Small intestine (tissue), 7 donors: Measurements from ENCODE around the gene CLEC1A. TPM values are rescaled to one million over a fixed set of nuclear protein-coding genes. Genes with fewer than 3 reads are reported as not detected.

Source experiments
- DNase-seq, 2 donors: peaks; one replicate each; pipeline versions ENCODE4 v3.0.0 to v3.0.0-alpha.2; 2013
- FAIRE-seq: peaks from 2 replicates; lab custom pipeline; 2012; peaks lifted over from hg19 to GRCh38; lab: Jason Lieb, UNC
- H3K27ac ChIP-seq, 3 donors: one replicate each; pipeline ENCODE4 v1.5.1; 2013; ENCODE audit warnings: low read length in 2 of 3, mild to moderate bottlenecking in 2 of 3, control low read depth in 1 of 3, inconsistent platforms in 1 of 3, low read depth in 1 of 3, moderate library complexity in 1 of 3
- H3K27me3 ChIP-seq, 3 donors: one replicate each; pipeline ENCODE4 v1.6.1; 2013; ENCODE audit warnings: low read length in 3 of 3, inconsistent platforms in 1 of 3; ENCODE audit not compliant: control insufficient read depth in 3 of 3, insufficient read depth in 3 of 3
- H3K36me3 ChIP-seq, 3 donors: one replicate each; pipeline ENCODE4 v1.6.1; 2013; ENCODE audit warnings: low read length in 3 of 3, inconsistent platforms in 1 of 3, low read depth in 1 of 3, mild to moderate bottlenecking in 1 of 3, moderate library complexity in 1 of 3; ENCODE audit not compliant: control insufficient read depth in 3 of 3, insufficient read depth in 2 of 3
- H3K4me1 ChIP-seq, 3 donors: one replicate each; pipeline ENCODE4 v1.6.1; 2013; ENCODE audit warnings: low read length in 2 of 3, inconsistent platforms in 1 of 3, low read depth in 1 of 3, mild to moderate bottlenecking in 1 of 3, moderate library complexity in 1 of 3; ENCODE audit not compliant: control insufficient read depth in 3 of 3, insufficient read depth in 2 of 3
- H3K4me3 ChIP-seq, 3 donors: one replicate each; pipeline ENCODE4 v1.5.1; 2013; ENCODE audit warnings: low read length in 3 of 3, control low read depth in 1 of 3, inconsistent platforms in 1 of 3, low read depth in 1 of 3, mild to moderate bottlenecking in 1 of 3, moderate library complexity in 1 of 3
- H3K9me3 ChIP-seq, 2 donors: one replicate each; pipeline ENCODE4 v1.6.1; 2013; ENCODE audit warnings: low read depth in 1 of 2, low read length in 1 of 2; ENCODE audit not compliant: control insufficient read depth in 2 of 2, insufficient read depth in 1 of 2
- WGBS, 3 donors: extraction: QIAGEN DNeasy Blood & Tissue Kit; methylation state at CpG; one replicate each; pipeline ENCODE4 v1.1.7; 2013; 5-methylcytosine and 5-hydroxymethylcytosine counted together
- polyA plus RNA-seq, 4 donors: library from polyadenylated mRNA; stranded (reverse) in 3 of 4; unstranded in 1 of 4; fragments of 200-250 nt in 3 of 4; fragments of 120-200 nt in 1 of 4; gene quantifications; one replicate each; pipeline versions ENCODE4 v1.2.1 to v1.2.3, GENCODE V29; 2013
- donor health status: healthy with polysubstance abuse.
- donor health status: control.
- donor health status: control.
- donor health status: Bipolar disorder and iron deficiency.
- donor health status: healthy.

CLEC1A gene
- polyA plus RNA-seq, 4 donors: 1.6 to 4.9 TPM; not detected in 2

DNA sequence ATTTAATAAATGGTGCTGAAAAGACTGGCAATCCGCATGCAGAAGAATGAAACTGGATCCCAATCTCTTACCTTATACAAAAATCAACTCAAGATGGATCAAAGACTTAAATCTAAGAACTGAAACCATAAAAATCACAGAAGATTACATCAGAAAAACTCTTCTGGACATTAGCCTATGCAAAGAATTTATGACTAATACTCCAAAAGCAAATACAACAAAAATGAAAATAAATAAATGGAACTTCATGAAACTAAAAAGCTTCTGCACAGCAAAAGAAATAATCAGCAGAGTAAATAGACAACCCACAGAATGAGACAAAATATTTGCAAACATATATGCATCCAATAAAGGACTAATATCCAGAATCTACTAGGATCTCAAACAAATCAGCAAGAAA is 14.3 kb upstream of the CLEC1A start:
- H3K27ac ChIP-seq: no peak overlapping the region
- whole genome bisulfite sequencing, 3 donors: 88 to 97% (median 92%) methylated on average over 1 of the region's 1 CpG
- H3K27me3 ChIP-seq: no peaks in the 10 kb centered on the region
- no peaks in the 10 kb centered on the region for H3K36me3 ChIP-seq
- FAIRE-seq: no peak
- no peak for DNase-seq
- H3K9me3 ChIP-seq: peaks cover 0 to 9% of the 10 kb centered on the region in 2 donors
- no peak overlapping the region for H3K4me3 ChIP-seq
- H3K4me1 ChIP-seq: no peaks in the 10 kb centered on the region

DNA sequence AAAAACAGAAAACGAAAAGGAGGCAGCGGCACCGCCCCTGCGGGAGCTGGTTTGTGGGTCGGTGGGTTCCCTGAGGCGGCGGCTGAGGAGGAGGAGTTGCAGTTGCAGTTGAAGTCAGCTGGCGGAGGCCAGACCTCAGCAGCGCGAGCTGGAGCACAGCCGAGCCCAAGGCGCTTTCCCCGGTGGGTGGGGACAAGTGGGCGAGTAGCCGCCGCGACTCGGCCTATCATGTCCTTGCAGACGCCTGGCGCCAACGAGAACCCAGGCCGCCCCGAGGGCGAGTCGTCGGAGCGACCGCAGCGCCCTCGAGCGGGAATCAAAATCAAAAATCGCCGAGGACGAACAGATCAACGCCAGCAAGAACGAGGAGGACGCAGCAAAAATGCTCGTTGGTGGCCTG is 12.7 kb upstream of the CLEC1A start:
- Histone ChIP-seq H3K27me3 (no peaks in the 10 kb centered on the region), H3K4me1 (no peaks in the 10 kb centered on the region), H3K9me3 (peaks cover 0 to 9% of the 10 kb centered on the region in 2 donors), H3K36me3 (no peaks in the 10 kb centered on the region), H3K27ac (no peak overlapping the region), H3K4me3 (no peak overlapping the region)
- WGBS, 3 donors: 91 to 92% (median 91%) methylated on average over 38 of the region's 38 CpGs
- DNase-seq: no peak
- FAIRE-seq: no peak

DNA sequence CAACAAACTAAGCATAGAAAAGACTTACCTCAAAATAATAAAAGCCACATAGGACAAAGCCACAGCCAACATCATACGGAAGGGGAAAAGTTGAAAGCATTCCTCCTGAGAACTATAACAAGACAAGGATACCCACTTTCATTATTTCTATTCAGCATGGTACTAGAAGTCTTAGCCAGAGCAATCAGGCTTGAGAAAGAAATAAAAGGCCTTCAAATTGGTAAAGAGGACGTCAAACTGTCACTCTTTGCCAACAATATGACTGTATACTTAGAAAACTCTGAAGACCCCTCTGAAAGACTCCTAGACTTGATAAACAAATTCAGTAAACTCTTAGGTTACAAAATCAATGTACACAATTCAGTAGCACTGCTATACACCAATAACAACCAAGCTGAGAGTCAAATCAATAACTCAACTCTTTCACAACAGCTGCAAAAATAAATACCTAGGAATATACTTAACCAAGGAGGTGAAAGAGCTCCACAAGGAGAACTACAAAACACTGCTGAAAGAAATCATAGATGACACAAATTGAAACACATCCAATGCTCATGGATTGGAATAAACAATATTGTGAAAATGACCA is 11.6 kb upstream of the CLEC1A start:
- no peak for FAIRE-seq
- Histone ChIP-seq H3K27me3 (no peaks in the 10 kb centered on the region), H3K27ac (no peak overlapping the region), H3K4me1 (no peaks in the 10 kb centered on the region), H3K9me3 (peaks cover 0 to 9% of the 10 kb centered on the region in 2 donors), H3K4me3 (no peak overlapping the region), H3K36me3 (no peaks in the 10 kb centered on the region)
- DNase-seq: no peak
- WGBS, 3 donors: 82 to 88% (median 85%) methylated on average over 2 of the region's 2 CpGs

DNA sequence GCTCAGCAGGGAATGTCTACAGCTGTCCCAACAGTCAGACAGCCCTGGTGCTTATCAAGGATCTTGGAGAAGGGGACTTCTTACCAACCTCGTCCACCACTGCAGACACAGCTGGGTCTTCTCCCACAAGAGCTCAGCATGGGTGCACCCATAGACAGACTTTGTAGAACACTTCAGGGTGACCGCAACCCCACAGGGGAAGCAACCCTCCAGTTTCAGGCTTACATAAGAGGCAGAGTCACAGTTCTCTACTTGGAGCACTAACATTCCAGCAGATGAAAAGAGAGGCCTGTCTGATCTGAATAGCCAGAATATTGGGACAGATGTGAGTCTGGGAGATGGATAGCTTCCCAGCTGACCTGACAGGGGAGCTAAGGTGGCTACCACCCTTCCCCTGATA is 3.5 kb upstream of the CLEC1A start:
- Histone ChIP-seq H3K36me3 (no peaks in the 10 kb centered on the region), H3K4me1 (no peaks in the 10 kb centered on the region), H3K9me3 (no peaks in the 10 kb centered on the region), H3K27ac (no peak overlapping the region), H3K27me3 (no peaks in the 10 kb centered on the region), H3K4me3 (no peak overlapping the region)
- no peak for DNase-seq
- 57 to 73% (median 64%) methylated on average over 2 of the region's 2 CpGs for WGBS, 3 donors
- FAIRE-seq: no peak

DNA sequence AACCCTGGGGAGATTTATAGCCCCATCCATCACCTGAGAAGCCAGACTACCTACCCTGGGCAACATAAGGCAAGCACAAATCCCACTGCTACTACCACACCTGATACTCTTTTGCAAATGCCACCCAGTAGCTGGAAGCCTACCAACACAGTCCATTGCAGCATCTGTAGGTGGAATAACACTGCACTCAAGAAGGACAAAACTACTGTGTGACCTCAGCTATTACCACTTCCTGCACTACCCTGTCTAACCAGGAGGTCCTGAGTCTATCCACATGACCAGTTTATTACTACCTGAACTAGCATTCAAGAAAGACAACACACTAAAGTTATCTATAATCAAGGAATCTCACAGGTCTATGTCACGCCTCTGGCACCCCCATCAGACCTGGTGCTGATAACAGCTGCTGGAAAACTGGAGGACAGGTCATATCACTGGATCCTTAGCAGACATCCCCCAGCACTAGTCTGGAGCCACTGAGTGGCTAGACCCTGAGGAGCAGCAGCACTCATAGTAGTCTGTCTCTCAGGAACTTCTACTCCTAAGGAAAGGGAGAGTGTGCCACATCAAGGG is 2.9 kb upstream of the CLEC1A start:
- FAIRE-seq (no peak), DNase-seq (no peak)
- 60 to 70% (median 64%) methylated on average over 1 of the region's 1 CpG for WGBS, 3 donors
- no peaks in the 10 kb centered on the region for H3K4me1 ChIP-seq
- no peak overlapping the region for H3K4me3 ChIP-seq
- no peaks in the 10 kb centered on the region for H3K27me3 ChIP-seq
- H3K36me3 ChIP-seq: no peaks in the 10 kb centered on the region
- H3K9me3 ChIP-seq: no peaks in the 10 kb centered on the region
- no peak overlapping the region for H3K27ac ChIP-seq

DNA sequence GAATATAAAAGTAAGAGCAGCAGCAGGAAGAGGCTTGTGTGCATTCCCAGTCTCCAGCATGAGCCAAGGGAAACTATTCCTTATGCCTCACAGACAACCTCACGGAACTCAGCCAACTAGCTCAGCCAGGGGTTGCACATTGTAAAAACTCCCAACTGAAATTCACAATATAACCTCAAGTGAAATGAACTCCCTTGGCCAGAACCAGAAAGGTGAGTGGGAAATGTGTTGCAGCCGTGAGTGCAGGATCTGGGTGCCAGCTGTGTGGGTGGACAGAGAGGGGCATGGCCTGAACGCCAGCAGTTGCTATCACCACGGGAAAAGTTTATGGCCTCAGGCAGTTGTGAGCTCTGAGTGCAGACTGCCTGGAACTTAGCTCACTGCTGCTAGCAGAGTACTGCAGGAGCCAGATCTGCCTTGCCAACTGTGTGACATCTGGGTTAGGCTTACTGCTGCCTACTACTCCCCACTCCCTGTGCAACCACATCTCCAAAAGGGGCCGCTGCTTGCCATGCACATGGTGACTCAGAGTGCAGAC is 2.3 kb upstream of the CLEC1A start:
- Histone ChIP-seq H3K27ac (peak overlapping the region in 2 of 3 donors; percentile 6 to 31), H3K27me3 (no peaks in the 10 kb centered on the region), H3K36me3 (no peaks in the 10 kb centered on the region), H3K4me1 (no peaks in the 10 kb centered on the region), H3K9me3 (no peaks in the 10 kb centered on the region), H3K4me3 (no peak overlapping the region)
- DNase-seq (no peak), FAIRE-seq (no peak)
- 43 to 55% (median 49%) methylated on average over 5 of the region's 5 CpGs for WGBS, 3 donors

DNA sequence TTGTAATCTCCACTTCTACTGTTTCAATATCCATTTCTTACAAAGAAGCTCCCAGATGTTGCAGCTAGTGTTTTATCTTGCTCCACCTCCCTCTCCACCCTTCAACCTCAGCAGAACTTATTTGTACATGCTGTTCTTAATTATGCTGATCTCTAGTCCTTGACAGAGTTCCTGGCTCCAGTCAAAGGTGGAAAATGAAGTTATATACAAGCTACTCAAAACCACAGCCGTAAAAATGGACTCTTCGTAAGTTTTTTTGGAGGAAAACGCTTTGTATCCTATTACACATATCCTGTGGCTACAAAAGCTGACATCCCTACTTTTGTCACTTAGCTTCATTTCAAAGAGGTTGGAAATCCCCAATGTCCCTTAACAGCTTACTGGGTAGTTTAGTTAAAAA is 1.3 kb downstream of the CLEC1A start:
- no peaks in the 10 kb centered on the region for H3K9me3 ChIP-seq
- 57 to 66% (median 61%) methylated on average over 3 of the region's 3 CpGs for WGBS, 3 donors
- H3K36me3 ChIP-seq: no peaks in the 10 kb centered on the region
- H3K4me1 ChIP-seq: no peaks in the 10 kb centered on the region
- H3K27me3 ChIP-seq: no peaks in the 10 kb centered on the region
- peak overlapping the region in 2 of 3 donors; percentile 48 to 49 for H3K27ac ChIP-seq
- DNase-seq: no peak
- FAIRE-seq: no peak
- no peak overlapping the region for H3K4me3 ChIP-seq

DNA sequence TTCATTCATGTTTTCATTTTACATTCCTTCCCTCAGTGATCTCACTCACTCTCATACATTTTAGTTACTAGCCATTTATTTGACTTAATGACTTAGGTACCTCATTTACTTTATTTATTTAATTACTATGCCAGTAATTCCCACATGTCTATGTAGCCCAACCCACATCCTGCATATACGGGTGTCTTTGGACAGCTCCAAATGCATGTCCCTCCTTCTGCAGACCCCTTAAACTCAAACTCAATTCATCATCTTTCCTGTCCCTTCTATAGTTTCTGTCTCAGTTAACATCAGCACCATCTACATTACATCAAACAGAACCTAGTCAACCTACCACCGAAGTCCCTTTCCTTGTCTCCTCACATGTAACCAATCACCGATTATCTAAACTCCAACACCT is 2.8 kb downstream of the CLEC1A start:
- Histone ChIP-seq H3K36me3 (no peaks in the 10 kb centered on the region), H3K4me1 (no peaks in the 10 kb centered on the region), H3K9me3 (no peaks in the 10 kb centered on the region), H3K4me3 (no peak overlapping the region), H3K27ac (no peak overlapping the region), H3K27me3 (no peaks in the 10 kb centered on the region)
- DNase-seq: no peak
- FAIRE-seq: no peak
- 80 to 89% (median 82%) methylated on average over 3 of the region's 3 CpGs for WGBS, 3 donors
